ENCODE measurements around the gene DNAJB6. TPM values are rescaled to one million over a fixed set of nuclear protein-coding genes. Genes with fewer than 3 reads are reported as not detected.

The DNAJB6 gene
- total and polyA plus RNA-seq, 8 donors: 48.7 to 233 (median 65.4) TPM

DNA sequence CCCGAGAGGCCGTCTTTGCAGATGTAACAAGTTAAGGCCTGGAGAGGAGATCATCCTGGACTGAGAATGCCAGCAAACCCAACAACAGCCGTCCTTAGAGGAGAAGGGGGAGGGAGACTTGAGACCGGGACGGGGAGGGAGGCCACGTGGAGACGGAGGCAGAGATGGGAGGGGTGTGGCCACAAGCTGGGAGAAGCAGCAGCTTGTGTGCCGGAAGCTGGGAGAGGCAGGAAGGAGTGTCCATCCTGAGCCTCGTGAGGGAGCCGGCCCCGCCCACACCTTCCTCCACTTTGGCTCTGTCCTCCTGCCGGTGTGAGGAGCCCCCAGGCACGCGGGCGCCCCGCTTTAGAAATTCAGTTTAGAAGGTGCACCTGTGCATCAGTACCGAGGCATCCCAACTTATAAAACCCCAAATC lies 95.7 kb downstream of the DNAJB6 start:
- DNase-seq: peak; percentile 24 to 73
- peak overlapping the region in 3 of 4 donors; percentile 5 to 13 (median 10) for H3K4me3 ChIP-seq
- peaks cover 0 to 13% (median 0%) of the 10 kb centered on the region in 3 donors for H3K27me3 ChIP-seq
- no peaks in the 10 kb centered on the region for H3K9me3 ChIP-seq
- H3K36me3 ChIP-seq: no peaks in the 10 kb centered on the region
- intact Hi-C loops (cut with DNase I; ENCODE audit: low total_unique reads): no loop called here
- no peak overlapping the region for H3K27ac ChIP-seq
- no peak for TF ChIP-seq POLR2AphosphoS5 (IDR thresholded peaks at IDR 0.05)
- TF ChIP-seq, protein P1, sequence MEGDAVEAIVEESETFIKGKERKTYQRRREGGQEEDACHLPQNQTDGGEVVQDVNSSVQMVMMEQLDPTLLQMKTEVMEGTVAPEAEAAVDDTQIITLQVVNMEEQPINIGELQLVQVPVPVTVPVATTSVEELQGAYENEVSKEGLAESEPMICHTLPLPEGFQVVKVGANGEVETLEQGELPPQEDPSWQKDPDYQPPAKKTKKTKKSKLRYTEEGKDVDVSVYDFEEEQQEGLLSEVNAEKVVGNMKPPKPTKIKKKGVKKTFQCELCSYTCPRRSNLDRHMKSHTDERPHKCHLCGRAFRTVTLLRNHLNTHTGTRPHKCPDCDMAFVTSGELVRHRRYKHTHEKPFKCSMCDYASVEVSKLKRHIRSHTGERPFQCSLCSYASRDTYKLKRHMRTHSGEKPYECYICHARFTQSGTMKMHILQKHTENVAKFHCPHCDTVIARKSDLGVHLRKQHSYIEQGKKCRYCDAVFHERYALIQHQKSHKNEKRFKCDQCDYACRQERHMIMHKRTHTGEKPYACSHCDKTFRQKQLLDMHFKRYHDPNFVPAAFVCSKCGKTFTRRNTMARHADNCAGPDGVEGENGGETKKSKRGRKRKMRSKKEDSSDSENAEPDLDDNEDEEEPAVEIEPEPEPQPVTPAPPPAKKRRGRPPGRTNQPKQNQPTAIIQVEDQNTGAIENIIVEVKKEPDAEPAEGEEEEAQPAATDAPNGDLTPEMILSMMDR (IDR thresholded peaks at IDR 0.05): no peak
- no peak for TF ChIP-seq EP300 (IDR thresholded peaks at IDR 0.05)
- no peak for TF ChIP-seq POLR2A (IDR thresholded peaks at IDR 0.05)
- H3K4me1 ChIP-seq: peaks cover 8 to 12% (median 9%) of the 10 kb centered on the region in 4 donors
- WGBS, 5 donors: 9 to 19% (median 14%) methylated on average over 17 of the region's 17 CpGs

DNA sequence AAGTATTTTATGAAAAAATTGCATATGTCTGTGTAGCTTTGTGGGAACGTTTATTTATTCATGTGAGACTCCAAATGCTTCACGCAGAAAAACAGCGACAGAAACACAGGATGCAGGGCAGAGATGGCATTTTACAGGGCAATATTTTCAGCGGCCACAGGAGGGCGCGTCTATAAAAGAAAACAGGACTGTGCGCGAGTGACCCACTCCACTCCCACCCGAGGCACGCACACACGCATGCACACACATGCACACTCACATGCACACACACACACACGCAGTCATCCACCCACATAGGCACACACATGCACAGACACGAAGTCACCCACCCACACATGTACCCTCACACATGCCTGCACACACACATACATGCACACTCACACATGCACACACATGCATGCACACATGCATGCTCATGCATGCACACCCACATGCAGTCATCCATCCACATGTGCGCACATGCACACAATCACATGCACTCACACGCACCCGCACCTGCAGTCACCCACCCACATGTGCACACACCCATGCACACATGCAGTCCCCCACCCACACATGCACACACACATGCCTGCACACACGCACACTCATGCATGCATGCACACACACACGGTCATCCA lies 96.3 kb downstream of the DNAJB6 start:
- 27 to 30% (median 29%) methylated on average over 18 of the region's 18 CpGs for WGBS, 5 donors
- peak; percentile 30 to 67 for DNase-seq
- peaks cover 0 to 14% (median 0%) of the 10 kb centered on the region in 3 donors for H3K27me3 ChIP-seq
- H3K4me3 ChIP-seq: peak overlapping the region in 3 of 4 donors; percentile 5 to 13 (median 10)
- no peaks in the 10 kb centered on the region for H3K36me3 ChIP-seq
- H3K27ac ChIP-seq: no peak overlapping the region
- no peak for TF ChIP-seq POLR2AphosphoS5 (IDR thresholded peaks at IDR 0.05)
- no peak for TF ChIP-seq EP300 (IDR thresholded peaks at IDR 0.05)
- TF ChIP-seq, protein P1 (IDR thresholded peaks at IDR 0.05): peak in 5 of 7 experiments; percentile 43 to 62 (median 61)
- no peak for TF ChIP-seq POLR2A (IDR thresholded peaks at IDR 0.05)
- peaks cover 8 to 12% (median 9%) of the 10 kb centered on the region in 4 donors for H3K4me1 ChIP-seq
- intact Hi-C loops (cut with DNase I; ENCODE audit: low total_unique reads): no loop called here
- no peaks in the 10 kb centered on the region for H3K9me3 ChIP-seq

DNA sequence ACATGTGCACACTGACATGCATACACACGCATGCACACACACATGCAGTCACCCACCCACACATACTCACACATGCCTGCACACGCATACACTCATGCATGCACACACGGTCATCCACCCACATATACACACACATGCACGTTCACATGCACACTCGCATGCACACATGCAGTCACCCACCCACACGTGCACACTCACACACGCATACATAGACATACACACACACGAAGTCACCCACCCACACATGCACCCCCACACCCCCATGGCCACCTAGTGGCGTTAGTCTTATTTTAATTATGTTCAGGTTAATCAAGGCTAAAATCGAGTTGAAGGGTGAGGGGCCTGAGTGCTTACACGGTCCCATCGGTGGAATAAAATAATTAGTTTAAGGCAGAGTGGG lies 96.8 kb downstream of the DNAJB6 start:
- Histone ChIP-seq H3K4me3 (no peak overlapping the region), H3K27ac (no peak overlapping the region), H3K36me3 (no peaks in the 10 kb centered on the region), H3K9me3 (no peaks in the 10 kb centered on the region), H3K27me3 (peaks cover 0 to 19% (median 0%) of the 10 kb centered on the region in 3 donors), H3K4me1 (peaks cover 8 to 12% (median 9%) of the 10 kb centered on the region in 4 donors)
- 79 to 84% (median 81%) methylated on average over 12 of the region's 12 CpGs for WGBS, 5 donors
- peak in 1 of 2 donors; percentile 7 for DNase-seq
- intact Hi-C loops (cut with DNase I; ENCODE audit: low total_unique reads): no loop called here
- TF ChIP-seq, protein P1 (IDR thresholded peaks at IDR 0.05): no peak
- no peak for TF ChIP-seq EP300 (IDR thresholded peaks at IDR 0.05)
- TF ChIP-seq POLR2A (IDR thresholded peaks at IDR 0.05): no peak
- no peak for TF ChIP-seq POLR2AphosphoS5 (IDR thresholded peaks at IDR 0.05)

DNA sequence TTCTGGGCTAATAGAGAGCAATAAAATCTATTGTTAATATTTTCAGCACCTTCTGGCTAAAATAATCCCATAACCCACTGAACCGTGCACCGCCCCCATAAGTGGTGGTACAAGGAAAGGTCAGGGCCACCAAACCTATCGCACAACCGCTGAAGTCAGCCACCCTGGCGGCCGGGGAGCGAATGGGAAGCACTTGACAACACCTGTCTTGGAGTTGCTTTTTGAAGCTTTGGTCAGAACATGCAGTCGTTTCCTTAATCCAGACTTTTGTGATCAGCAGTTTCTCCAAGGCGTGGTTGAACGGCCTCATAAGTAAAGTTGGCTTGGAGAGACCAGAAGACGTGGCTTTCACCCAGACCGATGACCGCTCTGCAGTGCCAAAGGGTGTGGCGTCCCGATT lies 97.4 kb downstream of the DNAJB6 start:
- TF ChIP-seq EP300 (IDR thresholded peaks at IDR 0.05): no peak
- no peak for TF ChIP-seq POLR2AphosphoS5 (IDR thresholded peaks at IDR 0.05)
- TF ChIP-seq, protein P1 (IDR thresholded peaks at IDR 0.05): no peak
- TF ChIP-seq POLR2A (IDR thresholded peaks at IDR 0.05): no peak
- H3K9me3 ChIP-seq: no peaks in the 10 kb centered on the region
- peaks cover 8 to 12% (median 9%) of the 10 kb centered on the region in 4 donors for H3K4me1 ChIP-seq
- WGBS, 5 donors: 81 to 86% (median 82%) methylated on average over 15 of the region's 15 CpGs
- no peak overlapping the region for H3K27ac ChIP-seq
- no peak overlapping the region for H3K4me3 ChIP-seq
- H3K27me3 ChIP-seq: peaks cover 0 to 24% (median 0%) of the 10 kb centered on the region in 3 donors
- no peaks in the 10 kb centered on the region for H3K36me3 ChIP-seq
- peak in 1 of 2 donors; percentile 19 for DNase-seq
- intact Hi-C loops (cut with DNase I; ENCODE audit: low total_unique reads): no loop called here

Measured in stomach (tissue), 9 donors.